Measurements from ENCODE around the gene ERBB4.
"Not testable (repeated sequence)": the region's sequence is repeated elsewhere in the genome, so short reads cannot be mapped to it uniquely, and the experiment has no call there.

Gene ERBB4

DNA sequence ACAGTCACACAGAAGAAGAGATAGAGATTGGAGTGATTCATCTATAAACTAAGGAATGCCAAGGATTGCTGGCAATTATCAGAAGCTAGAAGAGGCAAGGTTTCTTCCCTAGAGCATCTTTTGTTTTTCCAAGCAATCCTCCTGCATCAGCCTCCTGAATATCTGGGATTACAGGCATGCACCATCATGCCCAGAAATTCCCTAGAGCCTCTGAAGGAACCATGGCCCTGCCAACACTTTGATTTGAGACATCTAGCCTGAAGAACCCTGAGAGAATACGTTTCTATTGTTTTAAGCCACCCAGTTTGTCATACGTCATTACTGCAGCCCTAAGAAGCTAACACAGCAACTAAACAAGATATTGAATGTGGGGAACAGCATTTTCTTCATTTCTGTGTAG, 525.0 kb downstream of the ERBB4 start:
- no peak for TF ChIP-seq POLR2A (IDR thresholded peaks at IDR 0.05; ENCODE audit: low read depth, low read length)

DNA sequence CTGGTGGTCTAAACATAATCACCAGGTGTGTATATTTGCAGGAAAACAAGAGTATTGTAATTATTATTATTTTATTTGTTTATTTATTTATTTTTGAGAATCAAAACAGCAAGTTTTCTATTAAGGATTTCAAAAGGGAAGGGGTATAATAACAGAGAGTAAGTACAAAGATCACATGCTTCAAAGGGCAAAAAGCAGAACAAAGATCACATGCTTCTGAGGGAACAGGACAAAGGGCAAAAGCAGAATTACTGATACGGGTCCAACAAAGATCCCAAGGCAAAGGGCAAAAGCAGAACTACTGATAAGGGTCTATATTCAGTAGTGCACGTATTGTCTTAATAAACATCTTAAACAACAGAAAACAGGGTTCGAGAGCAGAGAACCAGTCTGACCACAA, 528.3 kb downstream of the ERBB4 start:
- FAIRE-seq = not testable (repeated sequence)

More for the DNA sequence above, 525.0 kb downstream of the ERBB4 start:
- FAIRE-seq (no peak), DNase-seq (ENCODE audit: insufficient read length, low spot score) (no peak)

DNA sequence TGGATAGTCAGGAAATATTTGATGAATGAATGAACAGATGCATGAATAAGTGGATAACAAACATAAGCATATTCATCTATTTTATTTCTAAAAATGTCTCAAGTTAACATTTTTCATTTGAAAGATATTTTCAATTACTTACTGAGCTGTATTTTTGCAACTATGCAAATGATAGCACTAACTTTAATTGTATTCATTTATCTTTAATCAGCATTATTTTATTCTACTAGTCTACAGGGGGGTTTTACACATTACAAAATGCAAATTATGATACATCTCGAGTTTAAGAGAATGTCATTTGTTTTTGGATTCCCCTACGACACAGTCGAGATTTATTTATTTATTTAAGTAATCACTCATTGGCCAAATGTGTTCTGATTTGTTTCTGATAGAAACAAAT, 530.6 kb downstream of the ERBB4 start:
- DNase-seq (ENCODE audit: insufficient read length, low spot score) = no peak
- no peak for FAIRE-seq
- no peak for TF ChIP-seq POLR2A (IDR thresholded peaks at IDR 0.05; ENCODE audit: low read depth, low read length)

More for the DNA sequence above, 528.3 kb downstream of the ERBB4 start:
- not testable (repeated sequence) for DNase-seq (ENCODE audit: insufficient read length, low spot score)

DNA sequence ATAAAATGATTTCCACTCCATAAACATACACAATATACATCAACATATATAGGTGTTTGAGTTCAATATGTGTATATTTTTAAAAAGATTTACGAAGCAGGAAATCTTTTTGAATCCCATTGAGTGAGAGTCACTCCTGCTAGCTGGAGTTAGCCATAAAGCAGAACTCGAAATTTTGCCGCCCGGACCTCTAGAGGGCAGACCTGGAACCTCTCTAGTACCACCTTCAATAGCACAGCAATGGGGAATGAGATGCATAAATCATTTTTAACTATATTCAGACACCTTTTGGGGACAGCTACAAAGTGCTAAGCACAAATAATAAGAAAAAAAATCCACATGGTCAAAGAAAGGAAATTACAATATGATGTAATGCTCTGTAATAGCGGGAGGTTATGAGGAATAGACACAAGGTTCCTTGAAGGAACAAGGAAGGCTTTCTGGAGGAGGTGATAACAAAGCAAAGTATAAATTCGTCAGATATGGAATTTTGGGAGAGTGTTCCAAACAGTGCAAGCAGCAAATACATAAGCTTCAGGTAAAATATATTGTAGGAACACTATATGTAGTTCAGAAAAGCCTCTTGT, 533.4 kb downstream of the ERBB4 start:
- no peak for TF ChIP-seq POLR2A (IDR thresholded peaks at IDR 0.05; ENCODE audit: low read depth, low read length)
- DNase-seq (ENCODE audit: insufficient read length, low spot score) (no peak), FAIRE-seq (peak; percentile 43)

DNA sequence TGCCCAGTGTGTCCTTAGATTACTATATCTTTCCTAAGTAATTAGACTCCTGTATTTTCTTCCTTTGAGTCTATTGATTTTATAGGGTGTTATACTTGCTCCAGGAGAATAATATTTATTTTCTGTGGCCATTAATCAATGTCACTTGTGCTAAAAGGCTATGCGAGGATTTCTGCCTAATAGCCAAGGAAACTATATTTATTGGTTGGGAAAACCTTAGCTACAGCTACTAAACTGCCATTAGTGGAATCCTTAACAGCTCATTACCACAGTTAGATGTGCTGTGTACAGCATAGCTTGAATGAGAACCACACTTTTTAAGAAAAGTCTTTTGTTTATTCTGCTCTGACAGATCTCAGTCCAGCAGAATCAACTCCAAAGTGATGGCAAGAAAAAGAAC, 537.3 kb downstream of the ERBB4 start:
- no peak for DNase-seq (ENCODE audit: insufficient read length, low spot score)
- TF ChIP-seq POLR2A (IDR thresholded peaks at IDR 0.05; ENCODE audit: low read depth, low read length) = no peak
- FAIRE-seq = no peak

DNA sequence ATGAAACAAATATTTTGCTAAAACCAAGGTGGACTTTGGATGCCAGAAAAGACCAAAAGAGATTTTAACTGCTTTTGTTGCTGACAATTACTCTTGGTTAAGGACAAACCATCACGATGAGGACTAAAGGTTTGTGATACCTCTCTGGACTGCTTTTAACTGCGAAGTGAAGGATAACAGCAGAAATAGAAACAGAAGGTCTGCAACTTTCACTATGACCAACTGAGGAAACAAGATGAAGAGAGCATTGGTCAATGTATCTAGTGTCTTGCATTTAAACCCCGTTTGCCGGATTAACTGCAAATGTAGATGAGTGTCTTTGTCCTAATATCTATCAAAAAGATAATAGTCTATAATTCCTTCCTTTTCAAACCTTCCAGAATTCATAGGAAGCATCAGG, 541.7 kb downstream of the ERBB4 start:
- FAIRE-seq (no peak), DNase-seq (ENCODE audit: insufficient read length, low spot score) (no peak)
- no peak for TF ChIP-seq POLR2A (IDR thresholded peaks at IDR 0.05; ENCODE audit: low read depth, low read length)

DNA sequence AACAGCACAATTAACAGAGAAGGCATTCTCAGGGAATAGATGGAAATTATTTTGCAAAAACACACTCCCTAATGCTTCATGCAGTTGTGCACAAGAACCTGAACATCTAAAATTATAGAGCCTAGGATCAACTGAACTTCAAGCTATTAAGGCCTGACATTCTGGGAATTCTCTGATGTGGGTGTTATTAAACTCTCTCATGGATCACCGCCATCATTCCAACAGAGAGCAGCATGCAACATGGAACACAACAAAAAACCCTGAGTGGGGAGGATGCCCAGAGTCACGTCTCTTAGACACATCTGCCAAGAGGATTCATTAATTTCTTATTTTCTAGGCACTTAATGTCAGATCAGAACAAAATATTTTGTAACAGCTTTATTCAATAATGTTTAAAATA, 543.8 kb downstream of the ERBB4 start:
- no peak for FAIRE-seq
- TF ChIP-seq POLR2A (IDR thresholded peaks at IDR 0.05; ENCODE audit: low read depth, low read length) = no peak

DNA sequence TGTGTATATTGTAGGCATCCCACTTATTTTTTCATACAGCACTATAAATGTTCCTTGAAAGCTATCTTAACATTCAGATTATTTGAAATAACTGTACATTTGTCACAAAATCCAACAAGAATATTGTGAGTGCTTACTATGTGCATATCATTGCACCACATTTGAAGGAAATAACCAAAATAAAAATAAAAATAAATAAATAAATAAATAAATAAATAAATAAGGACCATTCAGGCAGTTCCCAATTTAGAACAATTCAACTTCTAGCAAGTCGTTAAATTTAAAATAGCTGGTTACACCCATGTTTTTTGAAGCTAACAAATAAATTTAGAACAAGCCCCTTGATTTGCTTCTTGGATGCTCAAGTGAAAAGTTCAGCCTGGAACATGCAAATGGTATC, 548.3 kb downstream of the ERBB4 start:
- DNase-seq (ENCODE audit: insufficient read length, low spot score) = no peak
- no peak for TF ChIP-seq POLR2A (IDR thresholded peaks at IDR 0.05; ENCODE audit: low read depth, low read length)
- no peak for FAIRE-seq

More for the DNA sequence above, 543.8 kb downstream of the ERBB4 start:
- no peak for DNase-seq (ENCODE audit: insufficient read length, low spot score)

DNA sequence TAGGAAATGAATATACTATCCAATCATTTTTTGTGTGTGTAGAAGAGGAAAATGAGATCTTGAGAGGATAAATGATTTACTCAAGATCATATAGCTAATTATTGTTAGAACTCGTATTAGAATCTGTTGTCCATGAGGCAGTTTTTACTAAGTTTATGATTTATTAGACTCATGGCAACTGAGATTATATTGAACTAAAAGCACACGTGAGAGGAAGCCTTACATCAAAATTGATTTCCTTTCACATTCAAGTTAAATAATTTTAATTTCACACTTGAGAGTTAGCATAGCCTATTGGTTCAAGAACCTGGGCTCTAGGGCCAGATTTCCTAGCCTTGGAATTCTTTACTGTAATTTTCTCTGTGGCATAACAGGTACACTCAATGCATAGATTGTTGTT, 552.3 kb downstream of the ERBB4 start:
- no peak for DNase-seq (ENCODE audit: insufficient read length, low spot score)
- FAIRE-seq = no peak
- no peak for TF ChIP-seq POLR2A (IDR thresholded peaks at IDR 0.05; ENCODE audit: low read depth, low read length)

DNA sequence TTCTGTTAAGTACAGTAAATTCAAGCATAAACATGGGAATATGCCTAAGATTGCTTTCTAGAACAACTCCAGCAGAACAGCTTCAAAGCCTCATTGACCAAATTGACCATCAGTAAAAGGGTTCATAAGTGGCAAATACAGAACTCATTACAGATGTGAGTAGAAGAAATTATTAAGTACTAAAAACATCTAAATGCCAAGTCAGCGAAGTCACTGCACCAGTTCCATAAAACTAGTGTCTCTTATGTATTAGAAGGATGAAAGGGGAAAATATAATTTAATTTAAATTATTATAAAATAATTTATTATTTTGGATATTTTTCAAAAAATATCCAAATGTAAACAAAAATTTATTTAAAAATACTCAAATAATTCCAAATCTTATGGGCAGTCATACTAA, 553.2 kb downstream of the ERBB4 start:
- FAIRE-seq = no peak
- no peak for DNase-seq (ENCODE audit: insufficient read length, low spot score)
- no peak for TF ChIP-seq POLR2A (IDR thresholded peaks at IDR 0.05; ENCODE audit: low read depth, low read length)

DNA sequence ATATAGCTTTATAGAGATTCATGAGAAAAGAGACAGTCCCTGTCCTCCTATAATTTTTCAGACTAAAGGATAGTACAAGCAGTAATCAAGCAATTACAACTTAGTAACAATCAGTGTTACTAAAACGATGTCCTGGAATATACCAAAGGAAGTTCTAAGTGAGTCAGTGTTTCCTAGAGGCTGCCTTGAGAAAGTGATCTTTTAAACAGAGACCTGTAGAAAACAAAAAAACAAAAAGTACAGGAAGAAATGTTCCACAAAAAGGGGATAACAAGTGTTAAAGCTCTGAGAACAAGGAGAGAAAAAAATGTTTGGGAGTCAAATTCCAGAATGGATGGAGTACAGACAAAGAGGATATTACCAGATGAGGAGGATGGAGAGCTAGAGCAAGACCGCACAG, 556.4 kb downstream of the ERBB4 start:
- DNase-seq (ENCODE audit: insufficient read length, low spot score) (no peak), FAIRE-seq (no peak)
- no peak for TF ChIP-seq POLR2A (IDR thresholded peaks at IDR 0.05; ENCODE audit: low read depth, low read length)

DNA sequence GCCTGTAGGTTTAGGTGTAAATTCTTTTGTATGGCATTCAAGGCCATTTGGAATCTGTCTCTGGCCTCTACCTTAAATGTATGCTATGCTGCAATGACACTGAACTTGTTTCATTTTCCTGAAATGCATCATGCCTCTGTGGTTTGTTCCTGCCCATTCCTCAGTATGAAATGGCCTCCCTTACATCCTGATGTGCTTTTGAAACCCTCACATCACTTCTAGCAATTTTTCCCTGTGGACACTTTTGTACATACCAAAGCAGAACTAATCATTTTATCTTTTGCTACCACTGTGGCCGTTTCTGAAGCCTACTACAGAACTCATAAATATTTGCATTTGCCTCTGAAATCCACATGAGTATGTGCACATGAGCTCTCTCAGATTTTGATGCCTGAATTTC, 557.2 kb downstream of the ERBB4 start:
- no peak for TF ChIP-seq POLR2A (IDR thresholded peaks at IDR 0.05; ENCODE audit: low read depth, low read length)
- DNase-seq (ENCODE audit: insufficient read length, low spot score) = no peak
- FAIRE-seq = no peak

DNA sequence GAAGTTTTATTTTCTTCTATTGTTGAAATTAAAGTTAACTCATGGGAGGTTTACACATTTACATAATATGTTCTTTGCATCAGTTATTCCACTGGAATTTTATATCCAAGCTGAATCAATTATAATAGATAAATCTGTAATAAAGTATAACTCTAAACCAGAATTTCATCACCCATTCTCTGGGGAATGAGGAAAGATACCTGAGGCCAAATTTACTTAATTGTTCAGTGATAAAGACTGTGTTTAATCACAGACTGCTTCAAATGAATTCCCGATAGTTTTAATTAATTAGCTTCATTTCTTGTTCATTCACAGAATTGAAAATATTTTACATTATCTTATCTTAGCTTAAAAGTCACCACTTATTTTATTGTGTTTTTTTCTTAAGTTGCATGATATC, 562.5 kb downstream of the ERBB4 start:
- FAIRE-seq = no peak
- no peak for DNase-seq (ENCODE audit: insufficient read length, low spot score)

DNA sequence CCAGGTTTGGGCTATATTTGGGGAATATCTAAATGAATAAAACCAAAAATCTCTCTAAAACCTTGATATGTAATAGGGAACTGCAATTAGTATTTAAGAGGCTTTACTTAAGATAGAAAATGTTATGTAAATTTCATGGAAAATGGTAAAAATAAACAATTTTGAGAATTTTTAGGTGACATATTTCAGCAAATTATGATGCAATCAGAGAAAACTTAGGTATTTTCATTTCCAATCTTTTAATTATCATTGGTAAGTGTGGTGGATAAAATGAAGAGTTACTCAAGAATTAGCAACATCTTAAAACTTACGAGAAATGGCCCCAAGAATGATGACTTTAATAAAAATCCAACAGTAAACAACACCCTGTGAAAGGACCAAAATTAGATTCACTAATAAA, 571.4 kb downstream of the ERBB4 start:
- FAIRE-seq (no peak), DNase-seq (ENCODE audit: insufficient read length, low spot score) (no peak)
- no peak for TF ChIP-seq POLR2A (IDR thresholded peaks at IDR 0.05; ENCODE audit: low read depth, low read length)

More for the DNA sequence above, 562.5 kb downstream of the ERBB4 start:
- no peak for TF ChIP-seq POLR2A (IDR thresholded peaks at IDR 0.05; ENCODE audit: low read depth, low read length)

DNA sequence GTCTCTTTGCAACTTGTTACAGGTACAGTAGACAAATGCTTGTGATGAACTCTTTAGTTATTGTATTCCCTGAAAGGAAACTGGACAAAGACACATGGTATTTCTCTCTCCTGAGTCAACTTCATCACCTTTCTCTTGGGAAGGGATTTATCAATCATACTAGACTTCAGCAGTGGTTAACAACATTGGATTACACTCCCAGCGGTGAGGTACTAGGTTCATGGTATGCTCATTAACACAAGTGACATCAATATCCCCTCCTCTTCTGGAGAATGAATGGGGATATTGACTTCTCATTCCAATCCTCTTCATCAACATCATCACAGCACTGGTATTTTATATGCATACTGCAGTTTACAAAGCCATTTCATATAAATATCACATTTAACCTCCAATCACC, 574.6 kb downstream of the ERBB4 start:
- no peak for TF ChIP-seq POLR2A (IDR thresholded peaks at IDR 0.05; ENCODE audit: low read depth, low read length)
- DNase-seq (ENCODE audit: insufficient read length, low spot score) (no peak), FAIRE-seq (no peak)

DNA sequence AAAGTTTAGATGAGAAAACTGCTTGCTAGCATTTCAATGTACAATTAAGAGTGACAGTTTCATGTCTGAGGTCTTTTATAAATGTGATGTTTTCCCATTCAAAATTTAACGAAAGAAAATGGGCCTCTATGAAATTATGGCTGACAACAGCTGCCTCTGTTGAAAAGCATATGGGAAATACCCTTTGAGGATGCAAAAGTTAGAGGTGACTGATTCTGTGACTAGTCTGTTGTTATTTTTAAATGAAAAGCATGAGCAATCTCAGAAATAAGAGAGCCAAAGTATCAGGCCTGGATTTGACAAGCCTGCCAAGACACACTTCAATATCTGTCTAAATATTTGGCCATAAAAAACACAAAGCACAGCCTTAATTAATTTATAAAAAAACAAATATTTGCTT, 580.8 kb downstream of the ERBB4 start:
- FAIRE-seq = no peak

More for the DNA sequence above, 580.8 kb downstream of the ERBB4 start:
- no peak for DNase-seq (ENCODE audit: insufficient read length, low spot score)
- no peak for TF ChIP-seq POLR2A (IDR thresholded peaks at IDR 0.05; ENCODE audit: low read depth, low read length)

Measured in H54 (cell line).